Glomerular visceral epithelial cell (primary cell): ENCODE data around the gene AIP.
"Not testable (repeated sequence)": the region's sequence is repeated elsewhere in the genome, so short reads cannot be mapped to it uniquely, and the experiment has no call there.

Source experiments
- DNase-seq: peaks from one replicate; pipeline ENCODE4 v3.0.0-alpha.2; 2016; ENCODE audit errors: extremely low spot score

The AIP gene

GRCh38 chr11:67468759-67469507 is 13.9 kb upstream of the AIP start, which contains the start of gene TMEM134:
Gene TMEM134 (minus strand): TSS chr11:67469251. CDS start chr11:67469192, 59 bp downstream.
- peak; percentile 92 for DNase-seq

- DNase-seq, result no peak
Observed at GRCh38 chr11:67469508-67469811, 13.4 kb upstream of the AIP start.

- no peak for DNase-seq
Observed at GRCh38 chr11:67470337-67471002, 12.4 kb upstream of the AIP start.

GRCh38 chr11:67472882-67473281 is 9.9 kb upstream of the AIP start:
- no peak for DNase-seq

GRCh38 chr11:67476692-67477091 is 6.1 kb upstream of the AIP start:
- DNase-seq, result not testable (repeated sequence)

- not testable (repeated sequence) for DNase-seq
Observed at GRCh38 chr11:67477344-67478050, 5.3 kb upstream of the AIP start.

GRCh38 chr11:67482275-67482826 is 475 bp upstream of the AIP start:
- no peak for DNase-seq

GRCh38 chr11:67483831-67484665 is 1.2 kb downstream of the AIP start:
- no peak for DNase-seq

- no peak for DNase-seq
Observed at GRCh38 chr11:67484847-67485311, 2.1 kb downstream of the AIP start.

- not testable (repeated sequence) for DNase-seq
Observed at GRCh38 chr11:67485873-67486361, 3.1 kb downstream of the AIP start.

- no peak for DNase-seq
Observed at GRCh38 chr11:67486481-67487195, 3.8 kb downstream of the AIP start.

GRCh38 chr11:67489203-67489884 is 6.5 kb downstream of the AIP start:
- no peak for DNase-seq

- DNase-seq, result no peak
Observed at GRCh38 chr11:67489885-67490726, 7.3 kb downstream of the AIP start.

- DNase-seq, result no peak
Observed at GRCh38 chr11:67490727-67491065, 7.9 kb downstream of the AIP start.

- DNase-seq, result no peak
Observed at GRCh38 chr11:67491276-67492068, 8.6 kb downstream of the AIP start.

GRCh38 chr11:67492069-67492727 is 9.4 kb downstream of the AIP start:
- DNase-seq, result no peak

GRCh38 chr11:67492801-67493547 is 10.1 kb downstream of the AIP start:
- no peak for DNase-seq
